Fibroblast of skin of right quadriceps (primary cell): ENCODE data around the gene CDH13.

Experiments used
- DNase-seq: peaks from one replicate; pipeline ENCODE4 v3.0.0-alpha.2; 2013

Gene CDH13

GRCh38 chr16:82855471-82855870 is 228.7 kb downstream of the CDH13 start:
- DNase-seq: peak; percentile 59

DNA sequence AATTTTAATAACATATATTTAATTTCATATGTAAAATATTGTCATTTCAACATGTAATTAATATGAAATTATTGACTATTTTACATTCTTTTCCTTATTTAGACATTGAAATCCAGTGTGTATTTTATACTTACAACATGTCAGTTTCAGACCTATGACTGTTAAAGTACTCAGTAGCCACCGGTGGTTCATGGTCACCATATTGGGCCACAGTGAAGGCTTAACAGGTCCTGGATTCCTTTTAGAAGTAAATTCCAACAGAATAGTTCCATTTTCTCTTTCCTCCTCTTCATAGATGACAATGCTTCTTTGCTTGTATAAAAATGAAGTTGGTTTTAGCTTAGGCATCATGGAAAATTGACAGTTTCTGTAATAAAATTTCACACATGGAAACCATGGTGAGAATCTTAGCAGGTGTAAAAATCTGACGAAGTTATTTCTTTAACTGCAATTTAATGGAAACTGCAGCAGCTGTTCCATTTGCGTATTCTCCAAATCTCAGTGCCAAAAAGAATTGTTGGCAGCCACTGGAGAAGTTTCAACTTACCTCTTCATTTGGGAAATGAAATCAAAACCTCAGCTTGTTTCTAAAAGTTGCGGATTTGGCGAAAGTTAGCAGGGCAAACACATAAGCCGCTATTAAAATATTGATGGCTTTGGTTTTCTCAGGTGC is 231.1 kb downstream of the CDH13 start:
- DNase-seq: no peak

- DNase-seq: no peak
These were observed 232.9 kb downstream of the CDH13 start for GRCh38 chr16:82859662-82860061.

DNA sequence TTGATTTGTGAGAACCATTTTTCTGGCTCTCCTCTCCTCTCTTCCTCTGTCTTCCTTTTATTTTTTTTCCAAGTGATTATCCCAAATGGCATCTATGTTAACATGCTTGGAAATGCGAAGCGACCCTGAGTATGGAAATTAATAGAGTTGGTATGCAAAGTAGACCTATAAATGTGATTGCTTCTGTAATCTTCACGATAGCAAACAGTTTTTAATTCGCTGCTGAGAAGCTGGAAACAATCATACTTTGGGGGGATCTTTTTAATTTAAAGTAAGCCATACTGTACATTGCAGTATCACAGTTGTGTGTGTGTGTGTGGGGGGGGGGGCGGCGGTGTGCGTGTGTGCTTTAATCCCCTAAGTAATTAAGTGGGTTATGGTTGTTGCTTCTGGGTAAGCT is 233.3 kb downstream of the CDH13 start:
- no peak for DNase-seq

- DNase-seq: no peak
These were observed 235.3 kb downstream of the CDH13 start for GRCh38 chr16:82862057-82862456.

- no peak for DNase-seq
These were observed 237.7 kb downstream of the CDH13 start for GRCh38 chr16:82864332-82865040.

DNA sequence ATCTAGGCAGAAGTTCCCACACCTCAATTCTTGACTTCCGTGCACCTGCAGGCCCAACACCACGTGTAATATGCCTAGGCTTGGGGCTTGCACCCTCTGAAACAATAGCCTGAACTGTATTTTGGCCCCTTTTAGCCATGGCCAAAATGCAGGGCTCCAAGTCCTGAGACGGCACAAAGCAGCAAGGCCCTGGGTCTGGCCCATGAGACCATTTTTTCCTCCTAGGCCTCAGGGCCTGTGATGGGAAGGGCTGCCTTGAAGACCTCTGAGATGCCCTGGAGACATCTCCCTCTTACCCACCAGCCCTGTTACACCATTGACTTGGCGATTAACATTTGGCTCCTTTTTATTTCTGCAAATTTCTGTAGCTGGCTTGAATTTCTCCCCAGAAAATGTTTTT is 238.6 kb downstream of the CDH13 start:
- no peak for DNase-seq

- peak; percentile 31 for DNase-seq
These were observed 240.7 kb downstream of the CDH13 start for GRCh38 chr16:82867485-82867884.

- no peak for DNase-seq
These were observed 247.5 kb downstream of the CDH13 start for GRCh38 chr16:82874271-82874670.

DNA sequence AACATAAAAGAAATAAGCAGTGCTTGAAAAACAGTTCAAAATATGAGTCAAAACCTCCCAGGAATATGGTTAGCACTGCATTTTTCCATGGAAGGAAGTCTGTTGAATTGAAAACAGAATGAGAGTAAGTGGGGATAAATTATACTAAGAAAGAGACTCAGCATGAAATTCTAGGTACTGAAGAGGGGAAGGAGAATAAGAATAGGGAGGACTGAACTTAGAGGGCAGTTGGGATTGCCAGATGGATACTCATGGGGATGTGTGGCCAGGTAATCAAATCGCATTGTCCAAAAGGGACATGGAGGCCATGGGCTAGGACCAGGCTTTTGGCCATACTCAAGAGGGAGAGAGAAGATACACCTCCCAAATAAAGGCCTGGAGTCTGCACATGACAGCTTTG is 247.9 kb downstream of the CDH13 start:
- DNase-seq: no peak

GRCh38 chr16:82876951-82877350 is 250.2 kb downstream of the CDH13 start:
- DNase-seq: no peak

DNA sequence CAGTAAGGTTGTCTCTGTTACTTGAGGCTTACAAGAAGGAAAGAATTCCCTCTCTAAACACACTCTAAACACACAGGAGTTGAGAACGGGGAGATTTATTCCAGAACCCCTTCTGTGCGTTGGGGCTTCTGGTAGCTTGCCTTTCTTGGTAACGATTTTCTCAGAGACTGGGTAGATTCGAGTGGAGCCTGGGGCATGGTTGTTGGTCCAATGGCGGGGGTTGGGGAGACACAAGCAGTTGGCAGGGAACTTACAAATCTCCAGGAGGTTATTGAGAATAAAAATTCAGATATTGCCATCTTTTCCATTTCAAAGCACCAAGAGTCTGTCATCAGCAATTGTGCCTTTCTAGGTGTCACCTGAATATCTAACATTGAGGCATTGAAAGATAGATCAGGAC is 251.7 kb downstream of the CDH13 start:
- no peak for DNase-seq

- no peak for DNase-seq
These were observed 253.6 kb downstream of the CDH13 start for GRCh38 chr16:82880346-82880745.

DNA sequence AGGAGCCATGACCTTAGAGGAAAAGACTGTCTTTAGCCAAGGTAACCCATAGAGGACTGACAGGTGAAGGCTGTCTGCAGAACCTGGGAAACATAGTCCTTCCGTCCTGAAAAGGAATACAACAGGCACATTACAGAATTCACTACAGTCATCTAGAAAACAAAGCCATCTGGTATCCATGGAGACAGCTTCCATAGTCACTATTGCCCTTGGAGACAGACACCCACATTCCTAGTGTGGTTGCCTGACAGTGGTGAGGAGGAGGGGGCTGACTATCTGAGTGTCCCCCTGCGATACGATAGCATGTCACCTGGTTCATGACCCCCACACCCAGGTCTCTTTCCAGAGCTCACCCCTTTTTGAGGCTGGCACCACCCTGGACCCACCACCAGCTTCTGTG is 254.7 kb downstream of the CDH13 start:
- no peak for DNase-seq

DNA sequence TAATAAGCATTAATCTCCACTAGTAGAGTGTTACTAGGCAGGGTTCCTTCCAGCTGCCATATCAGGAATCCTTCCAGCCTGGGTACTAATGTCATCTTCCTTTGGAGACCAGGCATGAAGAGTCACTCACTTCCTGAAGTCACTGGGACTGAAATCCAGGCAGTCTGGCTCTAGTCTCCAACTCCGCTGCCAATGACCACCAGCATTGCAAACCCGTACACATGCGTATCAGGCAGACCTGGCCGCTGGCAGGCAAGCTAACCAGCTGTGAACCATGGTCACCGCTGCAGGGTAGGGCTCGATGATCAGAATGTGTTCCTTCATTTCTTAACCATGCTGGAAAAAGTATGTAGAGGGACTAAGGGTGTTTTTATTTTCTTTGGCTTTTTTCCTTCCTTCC is 255.5 kb downstream of the CDH13 start:
- no peak for DNase-seq

DNA sequence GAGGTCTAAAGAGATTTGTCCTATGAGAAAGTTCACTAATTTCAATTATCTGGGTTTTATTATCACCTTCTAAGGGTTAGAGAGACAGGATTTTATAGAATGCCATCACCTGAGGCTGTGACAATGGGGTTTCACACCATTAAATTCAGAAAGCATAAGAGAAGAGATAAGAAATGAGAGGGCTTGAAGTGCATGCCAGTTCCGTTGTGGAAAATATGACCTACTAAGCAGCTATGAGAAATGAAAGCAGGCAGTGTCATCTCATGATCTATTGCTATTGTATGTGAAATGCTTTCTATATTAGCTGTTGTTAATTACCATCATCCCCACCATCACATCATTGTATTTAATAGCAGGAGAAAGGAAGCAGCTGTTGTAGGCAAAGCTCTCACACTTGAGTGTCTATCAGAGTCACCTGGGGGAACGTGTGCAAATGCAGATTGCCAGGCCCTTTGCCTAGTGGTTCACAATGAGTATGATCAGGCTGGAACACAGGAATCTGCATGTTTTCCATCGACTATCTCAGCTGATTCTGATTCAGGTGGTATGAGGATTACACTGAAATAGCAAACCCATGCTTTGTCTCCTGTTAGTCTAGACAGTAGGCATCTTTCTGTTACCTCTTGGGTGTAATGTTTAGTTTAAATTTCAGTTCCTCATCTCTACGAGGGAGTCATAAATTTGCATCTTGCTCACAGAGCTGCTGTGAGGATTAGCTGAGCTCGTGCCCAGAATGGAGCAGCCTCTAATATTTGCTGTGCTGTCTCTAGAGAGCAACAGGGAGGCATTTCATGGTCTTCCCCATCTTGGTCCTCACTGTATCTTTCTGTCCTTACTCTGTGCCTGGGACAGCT is 256.4 kb downstream of the CDH13 start:
- DNase-seq: no peak

DNA sequence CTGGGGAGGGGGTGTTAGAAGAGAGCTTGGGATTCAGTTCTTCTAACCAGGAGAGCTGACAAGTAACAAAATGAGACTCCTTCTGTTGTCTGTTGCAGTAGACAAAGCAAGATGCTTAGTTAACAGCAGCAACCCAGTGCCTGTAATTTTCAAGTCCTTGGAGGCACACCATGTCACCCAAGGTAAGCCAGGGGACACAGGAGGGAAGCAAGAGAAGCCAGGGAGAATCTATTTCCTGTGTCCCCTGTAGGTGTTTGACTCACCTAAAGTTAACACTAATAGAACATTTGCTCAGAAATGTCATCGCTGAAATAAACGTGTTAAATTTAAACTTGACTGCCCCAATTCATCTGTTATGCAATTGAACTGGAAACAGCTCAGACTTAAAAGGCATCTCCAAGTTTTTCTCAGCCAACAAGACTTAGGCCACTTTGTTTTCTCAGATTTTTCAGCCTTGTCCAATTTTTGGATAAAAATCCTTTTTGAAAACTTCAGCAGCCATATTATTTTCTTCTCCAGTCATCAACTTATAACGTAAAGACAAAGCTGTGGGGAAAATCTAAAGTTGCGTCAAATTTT is 257.6 kb downstream of the CDH13 start:
- DNase-seq: no peak

DNA sequence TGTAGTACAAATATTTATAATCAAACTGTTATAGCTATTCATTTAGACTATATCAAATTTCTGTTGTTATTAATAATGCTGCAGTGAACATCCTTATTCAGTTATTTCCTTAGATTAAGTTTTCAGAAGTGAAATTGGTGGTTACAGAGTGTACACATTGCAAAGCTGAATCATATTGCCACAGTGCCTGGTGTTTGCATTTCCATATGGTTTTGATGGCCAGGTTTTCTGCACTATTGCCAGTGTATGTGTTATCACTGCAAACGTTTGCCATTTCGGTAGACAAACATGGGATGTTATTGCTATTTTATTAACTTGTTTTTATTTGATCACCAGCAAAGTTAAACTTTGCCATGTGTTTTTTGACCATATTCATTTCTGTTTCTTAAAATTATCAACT is 259.4 kb downstream of the CDH13 start:
- peak; percentile 10 for DNase-seq

DNA sequence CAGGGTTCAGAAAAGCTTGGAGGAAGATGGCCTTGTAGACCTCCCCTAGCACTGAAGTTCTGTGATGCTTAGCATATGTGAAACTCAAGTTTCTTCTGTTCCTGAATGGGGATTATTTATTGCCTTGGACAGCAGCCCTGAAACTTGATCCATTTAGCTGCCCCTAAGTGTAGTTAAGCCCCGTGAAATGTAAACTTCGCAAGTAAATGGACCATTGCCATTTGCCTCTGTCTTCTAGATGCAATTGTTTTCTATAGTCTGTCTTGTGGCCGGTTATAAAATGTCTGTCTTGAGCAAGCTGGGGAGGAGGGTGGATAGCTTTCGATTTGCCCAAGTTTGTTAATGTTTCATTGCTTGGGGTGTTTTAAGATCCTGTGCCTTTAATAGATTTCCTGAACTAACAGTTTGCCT is 261.8 kb downstream of the CDH13 start:
- peak; percentile 92 for DNase-seq

DNA sequence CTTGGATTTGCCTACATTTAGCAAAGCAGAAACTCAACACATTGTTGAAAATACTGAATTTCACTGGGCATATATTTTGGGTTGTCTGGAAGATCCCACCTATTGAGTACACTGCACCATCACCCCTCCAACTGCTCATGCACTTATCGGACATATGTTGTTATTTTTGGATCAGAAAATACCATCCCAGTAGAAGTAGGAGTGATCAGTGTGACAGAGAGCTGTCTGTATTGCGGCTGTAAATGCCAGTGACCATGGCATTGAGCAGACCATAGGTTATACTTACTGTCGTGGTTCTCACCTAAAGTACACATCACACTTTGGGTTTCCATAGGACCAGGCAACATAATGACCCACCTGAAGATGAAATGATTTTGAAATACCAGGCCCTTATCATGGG is 264.7 kb downstream of the CDH13 start:
- no peak for DNase-seq

DNA sequence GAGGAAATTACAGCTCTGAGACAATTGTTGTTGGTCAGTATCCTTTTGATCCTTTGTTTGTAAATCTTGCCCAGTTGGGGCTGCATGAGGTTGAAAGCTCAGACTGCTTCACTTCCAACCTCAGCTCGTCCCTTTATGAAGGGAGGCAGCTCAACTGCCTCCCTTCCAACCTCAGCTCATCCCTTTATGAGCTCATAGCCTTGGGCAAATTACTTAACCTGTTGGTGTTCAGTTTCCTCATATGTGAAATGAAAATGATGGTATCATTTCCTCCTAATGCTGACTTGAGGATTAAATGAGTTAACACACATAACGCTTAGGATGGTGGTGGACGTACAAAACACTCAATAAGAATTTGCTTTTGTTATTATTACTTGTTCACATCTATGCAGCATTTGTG is 265.1 kb downstream of the CDH13 start:
- DNase-seq: no peak

- DNase-seq: peak; percentile 29
These were observed 265.6 kb downstream of the CDH13 start for GRCh38 chr16:82892324-82892723.

DNA sequence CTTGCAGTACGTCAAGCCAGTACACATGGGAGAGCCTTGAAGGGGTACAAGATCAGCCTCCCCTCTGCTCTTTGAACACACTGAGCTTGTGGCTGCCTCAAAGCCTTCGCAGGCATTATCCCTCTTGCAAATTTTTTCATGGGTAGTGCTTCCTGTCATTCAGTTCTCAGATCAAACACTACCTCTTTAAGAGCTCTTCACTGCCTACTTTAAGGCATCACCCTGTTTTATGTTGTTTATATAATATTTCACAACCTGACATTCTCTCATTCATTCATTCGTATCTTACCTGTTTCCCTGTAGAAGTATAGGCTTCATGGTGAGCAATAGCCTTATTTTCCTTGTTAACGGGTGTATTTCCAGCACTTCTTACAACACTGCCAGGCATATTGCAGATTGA is 269.1 kb downstream of the CDH13 start:
- no peak for DNase-seq

- DNase-seq: no peak
These were observed 272.2 kb downstream of the CDH13 start for GRCh38 chr16:82899006-82899405.
